NK-92 treated with Interleukin-12 subunit alpha and Interleukin-12 subunit beta, amount 100 ng/mL, for 24 hours (cell line): ENCODE data around the gene PSKH1.
A peak's percentile ranks its signal among the peaks of the same experiment; 100 is the strongest.

ENCODE experiments used
- DNase-seq: peaks from one replicate; lab custom pipeline; 2025; lab: John Stamatoyannopoulos, UW

PSKH1 gene

GRCh38 chr16:67868290-67868689 lies 24.8 kb upstream of the PSKH1 start:
- no peak for DNase-seq

GRCh38 chr16:67869653-67870052 lies 23.4 kb upstream of the PSKH1 start:
- DNase-seq = no peak

- no peak for DNase-seq
Observed at GRCh38 chr16:67871256-67871655, 21.8 kb upstream of the PSKH1 start.

- no peak for DNase-seq
Observed at GRCh38 chr16:67872131-67872630, 20.9 kb upstream of the PSKH1 start.

GRCh38 chr16:67872631-67873434 lies 20.2 kb upstream of the PSKH1 start, which contains the start of gene EDC4:
Gene EDC4, plus strand, starts transcription at chr16:67873052. Its CDS starts 210 bp downstream, at chr16:67873262.
- peak; percentile 68 for DNase-seq

GRCh38 chr16:67873435-67874370 lies 19.4 kb upstream of the PSKH1 start:
- no peak for DNase-seq

GRCh38 chr16:67874372-67874771 lies 18.7 kb upstream of the PSKH1 start:
- no peak for DNase-seq

- no peak for DNase-seq
Observed at GRCh38 chr16:67877064-67877463, 16.0 kb upstream of the PSKH1 start.

GRCh38 chr16:67878232-67878631 lies 14.8 kb upstream of the PSKH1 start:
- DNase-seq = no peak

GRCh38 chr16:67878846-67879245 lies 14.2 kb upstream of the PSKH1 start:
- DNase-seq = no peak

- DNase-seq = no peak
Observed at GRCh38 chr16:67879462-67879861, 13.6 kb upstream of the PSKH1 start.

GRCh38 chr16:67879936-67880335 lies 13.1 kb upstream of the PSKH1 start:
- no peak for DNase-seq

GRCh38 chr16:67880584-67880983 lies 12.5 kb upstream of the PSKH1 start:
- DNase-seq = no peak

GRCh38 chr16:67881621-67882161 lies 11.4 kb upstream of the PSKH1 start:
- no peak for DNase-seq

- DNase-seq = no peak
Observed at GRCh38 chr16:67882374-67883145, 10.5 kb upstream of the PSKH1 start.

- DNase-seq = no peak
Observed at GRCh38 chr16:67883146-67883871, 9.7 kb upstream of the PSKH1 start.

GRCh38 chr16:67883872-67884261 lies 9.2 kb upstream of the PSKH1 start:
- DNase-seq = no peak

- DNase-seq = no peak
Observed at GRCh38 chr16:67884684-67885083, 8.4 kb upstream of the PSKH1 start, which contains the start of gene NRN1L. Gene NRN1L, plus strand, starts transcription at chr16:67884885. Its CDS starts 19 bp downstream, at chr16:67884904.

- no peak for DNase-seq
Observed at GRCh38 chr16:67885545-67885944, 7.5 kb upstream of the PSKH1 start.

- no peak for DNase-seq
Observed at GRCh38 chr16:67885976-67886375, 7.1 kb upstream of the PSKH1 start.

- DNase-seq = no peak
Observed at GRCh38 chr16:67886387-67886786, 6.7 kb upstream of the PSKH1 start.
